ENCODE measurements around the gene UMODL1. TPM values are rescaled to one million over a fixed set of nuclear protein-coding genes. Genes with fewer than 3 reads are reported as not detected.
"Not testable (repeated sequence)": the region's sequence is repeated elsewhere in the genome, so short reads cannot be mapped to it uniquely, and the experiment has no call there.

UMODL1 gene
- total RNA-seq, 1 donor from 2014 or later: not detected

- TF ChIP-seq, protein P1, sequence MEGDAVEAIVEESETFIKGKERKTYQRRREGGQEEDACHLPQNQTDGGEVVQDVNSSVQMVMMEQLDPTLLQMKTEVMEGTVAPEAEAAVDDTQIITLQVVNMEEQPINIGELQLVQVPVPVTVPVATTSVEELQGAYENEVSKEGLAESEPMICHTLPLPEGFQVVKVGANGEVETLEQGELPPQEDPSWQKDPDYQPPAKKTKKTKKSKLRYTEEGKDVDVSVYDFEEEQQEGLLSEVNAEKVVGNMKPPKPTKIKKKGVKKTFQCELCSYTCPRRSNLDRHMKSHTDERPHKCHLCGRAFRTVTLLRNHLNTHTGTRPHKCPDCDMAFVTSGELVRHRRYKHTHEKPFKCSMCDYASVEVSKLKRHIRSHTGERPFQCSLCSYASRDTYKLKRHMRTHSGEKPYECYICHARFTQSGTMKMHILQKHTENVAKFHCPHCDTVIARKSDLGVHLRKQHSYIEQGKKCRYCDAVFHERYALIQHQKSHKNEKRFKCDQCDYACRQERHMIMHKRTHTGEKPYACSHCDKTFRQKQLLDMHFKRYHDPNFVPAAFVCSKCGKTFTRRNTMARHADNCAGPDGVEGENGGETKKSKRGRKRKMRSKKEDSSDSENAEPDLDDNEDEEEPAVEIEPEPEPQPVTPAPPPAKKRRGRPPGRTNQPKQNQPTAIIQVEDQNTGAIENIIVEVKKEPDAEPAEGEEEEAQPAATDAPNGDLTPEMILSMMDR (IDR thresholded peaks at IDR 0.05; ENCODE audit: insufficient read depth, low read length, poor library complexity, severe bottlenecking): no peak
- H3K4me3 ChIP-seq (ENCODE audit: low read depth, low read length): no peak overlapping the region
- peaks cover 14% of the 10 kb centered on the region for H3K27me3 ChIP-seq (ENCODE audit: control insufficient read depth, insufficient read depth, low read length)
- no peaks in the 10 kb centered on the region for H3K36me3 ChIP-seq (ENCODE audit: control insufficient read depth, insufficient read depth, low read length)
- DNase-seq (ENCODE audit: low read depth): no peak
Observed at GRCh38 chr21:42075686-42076471, 4.8 kb downstream of the UMODL1 start.

- DNase-seq (ENCODE audit: low read depth); H3K36me3 ChIP-seq (ENCODE audit: control insufficient read depth, insufficient read depth, low read length); H3K4me3 ChIP-seq (ENCODE audit: low read depth, low read length): not testable (repeated sequence)
- peaks cover 20% of the 10 kb centered on the region for H3K27me3 ChIP-seq (ENCODE audit: control insufficient read depth, insufficient read depth, low read length)
Observed at GRCh38 chr21:42077685-42078238, 6.6 kb downstream of the UMODL1 start.

- H3K4me3 ChIP-seq (ENCODE audit: low read depth, low read length); DNase-seq (ENCODE audit: low read depth); H3K36me3 ChIP-seq (ENCODE audit: control insufficient read depth, insufficient read depth, low read length): not testable (repeated sequence)
- H3K27me3 ChIP-seq (ENCODE audit: control insufficient read depth, insufficient read depth, low read length): peaks cover 22% of the 10 kb centered on the region
Observed at GRCh38 chr21:42078247-42079007, 7.3 kb downstream of the UMODL1 start.

- no peaks in the 10 kb centered on the region for H3K36me3 ChIP-seq (ENCODE audit: control insufficient read depth, insufficient read depth, low read length)
- TF ChIP-seq, protein P1 (IDR thresholded peaks at IDR 0.05; ENCODE audit: insufficient read depth, low read length, poor library complexity, severe bottlenecking): no peak
Observed at GRCh38 chr21:42079008-42079938, 8.2 kb downstream of the UMODL1 start.

DNA sequence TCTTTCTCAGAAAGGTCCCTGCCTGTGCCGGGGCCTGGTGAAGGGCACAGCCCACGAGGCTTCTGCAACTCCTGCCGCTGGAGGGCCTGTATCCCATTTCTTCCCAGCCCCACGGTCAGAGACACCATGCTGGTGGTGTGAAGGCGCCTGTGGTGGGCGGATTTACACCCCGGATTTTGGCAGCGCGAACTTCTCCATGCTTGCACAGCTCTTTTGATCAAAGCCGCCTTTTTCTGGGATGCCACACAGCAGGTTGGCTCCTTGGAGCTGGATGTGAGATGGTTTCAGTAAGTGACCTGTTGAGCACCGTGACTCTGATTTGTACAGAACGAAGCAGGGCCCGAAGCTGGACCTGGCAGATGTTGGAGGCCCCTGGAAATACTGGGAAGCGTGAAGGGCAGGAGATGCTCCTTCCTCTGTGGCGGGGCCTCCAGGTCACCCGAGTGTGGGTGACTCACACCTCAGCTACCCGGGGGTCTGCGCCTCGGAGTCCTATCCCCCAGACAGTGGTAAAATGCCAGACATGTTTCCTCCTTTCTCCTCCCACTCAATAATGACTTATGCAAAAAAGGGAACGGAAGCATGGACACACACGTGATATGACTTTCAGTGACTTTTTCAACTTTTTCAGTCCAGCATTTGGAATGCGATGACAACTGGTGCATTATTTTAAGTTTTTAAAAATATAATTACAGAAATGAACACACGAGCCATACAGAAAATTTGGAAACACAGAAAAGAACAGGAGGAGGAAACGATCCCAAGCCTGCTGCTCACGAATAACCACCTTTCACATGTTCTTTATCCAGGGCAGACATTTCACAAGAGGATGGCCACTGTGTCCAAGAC lies 9.0 kb downstream of the UMODL1 start:
- peaks cover 19% of the 10 kb centered on the region for H3K27me3 ChIP-seq (ENCODE audit: control insufficient read depth, insufficient read depth, low read length)
- TF ChIP-seq, protein P1 (IDR thresholded peaks at IDR 0.05; ENCODE audit: insufficient read depth, low read length, poor library complexity, severe bottlenecking): no peak
- H3K4me3 ChIP-seq (ENCODE audit: low read depth, low read length): no peak overlapping the region
- DNase-seq (ENCODE audit: low read depth): no peak
- no peaks in the 10 kb centered on the region for H3K36me3 ChIP-seq (ENCODE audit: control insufficient read depth, insufficient read depth, low read length)

More at GRCh38 chr21:42079008-42079938, 8.2 kb downstream of the UMODL1 start:
- no peak overlapping the region for H3K4me3 ChIP-seq (ENCODE audit: low read depth, low read length)
- peaks cover 19% of the 10 kb centered on the region for H3K27me3 ChIP-seq (ENCODE audit: control insufficient read depth, insufficient read depth, low read length)
- no peak for DNase-seq (ENCODE audit: low read depth)

GRCh38 chr21:42080788-42081083 lies 9.6 kb downstream of the UMODL1 start:
- TF ChIP-seq, protein P1 (IDR thresholded peaks at IDR 0.05; ENCODE audit: insufficient read depth, low read length, poor library complexity, severe bottlenecking): no peak
- H3K27me3 ChIP-seq (ENCODE audit: control insufficient read depth, insufficient read depth, low read length): peaks cover 19% of the 10 kb centered on the region
- H3K36me3 ChIP-seq (ENCODE audit: control insufficient read depth, insufficient read depth, low read length): no peaks in the 10 kb centered on the region
- no peak overlapping the region for H3K4me3 ChIP-seq (ENCODE audit: low read depth, low read length)
- DNase-seq (ENCODE audit: low read depth): no peak
